Duodenal mucosa (tissue), 2 donors: Measurements from ENCODE around the gene INSM2.
A peak's percentile ranks its signal among the peaks of the same experiment; 100 is the strongest.

ENCODE experiments used
- H3K27ac ChIP-seq: one replicate; pipeline ENCODE4 v1.7.0; 2013; ENCODE audit warnings: low read depth, low read length
- H3K27me3 ChIP-seq, 2 donors: one replicate each; pipeline ENCODE4 v1.7.0; 2013; ENCODE audit warnings: low read length in 2 of 2, control low read depth in 1 of 2; ENCODE audit not compliant: insufficient read depth in 2 of 2, control insufficient read depth in 1 of 2
- H3K36me3 ChIP-seq, 2 donors: one replicate each; pipeline ENCODE4 v1.7.0; 2013; ENCODE audit warnings: low read length in 2 of 2, control low read depth in 1 of 2; ENCODE audit not compliant: insufficient read depth in 2 of 2, control insufficient read depth in 1 of 2
- H3K4me1 ChIP-seq, 2 donors: one replicate each; pipeline ENCODE4 v1.7.0; 2013; ENCODE audit warnings: low read length in 2 of 2, control low read depth in 1 of 2; ENCODE audit not compliant: insufficient read depth in 2 of 2, control insufficient read depth in 1 of 2
- H3K4me3 ChIP-seq, 2 donors: one replicate each; pipeline ENCODE4 v1.7.0; 2013; ENCODE audit warnings: low read length in 2 of 2, low read depth in 1 of 2
- H3K9ac ChIP-seq, 2 donors: one replicate each; pipeline ENCODE4 v1.7.0; 2013; ENCODE audit warnings: low read length in 2 of 2, low read depth in 1 of 2
- H3K9me3 ChIP-seq, 2 donors: one replicate each; pipeline ENCODE4 v1.7.0; 2013; ENCODE audit warnings: low read length in 2 of 2, control low read depth in 1 of 2; ENCODE audit not compliant: control insufficient read depth in 1 of 2

INSM2 gene

GRCh38 chr14:35533357-35534207, at the start of gene INSM2:
Gene INSM2, plus strand, starts transcription at chr14:35534164. Its CDS starts 89 bp downstream, at chr14:35534253.
- Histone ChIP-seq H3K4me3 (peak within 1 kb of the TSS; percentile 62 to 72), H3K36me3 (no peaks in the 10 kb centered on the region), H3K9me3 (no peaks in the 10 kb centered on the region), H3K4me1 (peaks cover 4 to 19% of the 10 kb centered on the region in 2 donors), H3K27ac (no peak within 1 kb of the TSS), H3K27me3 (peaks cover 32 to 46% of the 10 kb centered on the region in 2 donors), H3K9ac (no peak within 1 kb of the TSS)

GRCh38 chr14:35492569-35493014, 41.4 kb upstream of the INSM2 start:
- no peaks in the 10 kb centered on the region for H3K27me3 ChIP-seq
- H3K36me3 ChIP-seq = no peaks in the 10 kb centered on the region
- H3K9me3 ChIP-seq = no peaks in the 10 kb centered on the region
- no peaks in the 10 kb centered on the region for H3K4me1 ChIP-seq
- H3K9ac ChIP-seq = no peak overlapping the region
- H3K27ac ChIP-seq = no peak overlapping the region
- H3K4me3 ChIP-seq = no peak overlapping the region

- Histone ChIP-seq H3K4me3 (no peak overlapping the region), H3K27me3 (no peaks in the 10 kb centered on the region), H3K9ac (no peak overlapping the region), H3K36me3 (no peaks in the 10 kb centered on the region), H3K4me1 (no peaks in the 10 kb centered on the region), H3K27ac (no peak overlapping the region), H3K9me3 (no peaks in the 10 kb centered on the region)
These were observed 38.7 kb upstream of the INSM2 start for GRCh38 chr14:35495278-35495677.

- Histone ChIP-seq H3K27ac (no peak overlapping the region), H3K9ac (no peak overlapping the region), H3K4me1 (no peaks in the 10 kb centered on the region), H3K9me3 (no peaks in the 10 kb centered on the region), H3K4me3 (no peak overlapping the region), H3K27me3 (no peaks in the 10 kb centered on the region), H3K36me3 (no peaks in the 10 kb centered on the region)
These were observed 34.8 kb upstream of the INSM2 start for GRCh38 chr14:35499180-35499579.

- H3K4me3 ChIP-seq = no peak overlapping the region
These were observed 30.3 kb upstream of the INSM2 start for GRCh38 chr14:35503646-35504045.

GRCh38 chr14:35504260-35504659, 29.7 kb upstream of the INSM2 start:
- no peaks in the 10 kb centered on the region for H3K9me3 ChIP-seq
- no peak overlapping the region for H3K27ac ChIP-seq
- no peak overlapping the region for H3K4me3 ChIP-seq
- no peaks in the 10 kb centered on the region for H3K36me3 ChIP-seq
- no peaks in the 10 kb centered on the region for H3K4me1 ChIP-seq
- H3K9ac ChIP-seq = no peak overlapping the region
- H3K27me3 ChIP-seq = no peaks in the 10 kb centered on the region

More at GRCh38 chr14:35503646-35504045, 30.3 kb upstream of the INSM2 start:
- no peaks in the 10 kb centered on the region for H3K9me3 ChIP-seq
- H3K36me3 ChIP-seq = no peaks in the 10 kb centered on the region
- no peaks in the 10 kb centered on the region for H3K4me1 ChIP-seq
- no peak overlapping the region for H3K9ac ChIP-seq
- H3K27ac ChIP-seq = no peak overlapping the region
- no peaks in the 10 kb centered on the region for H3K27me3 ChIP-seq

- no peak overlapping the region for H3K27ac ChIP-seq
- H3K36me3 ChIP-seq = no peaks in the 10 kb centered on the region
- H3K9ac ChIP-seq = no peak overlapping the region
- H3K27me3 ChIP-seq = no peaks in the 10 kb centered on the region
- H3K4me1 ChIP-seq = no peaks in the 10 kb centered on the region
- H3K9me3 ChIP-seq = no peaks in the 10 kb centered on the region
- no peak overlapping the region for H3K4me3 ChIP-seq
These were observed 27.5 kb upstream of the INSM2 start for GRCh38 chr14:35506461-35506860.

GRCh38 chr14:35506927-35507326, 27.0 kb upstream of the INSM2 start:
- no peaks in the 10 kb centered on the region for H3K36me3 ChIP-seq
- no peaks in the 10 kb centered on the region for H3K27me3 ChIP-seq
- no peak overlapping the region for H3K4me3 ChIP-seq
- no peaks in the 10 kb centered on the region for H3K4me1 ChIP-seq
- no peak overlapping the region for H3K9ac ChIP-seq
- H3K9me3 ChIP-seq = no peaks in the 10 kb centered on the region
- H3K27ac ChIP-seq = no peak overlapping the region

- Histone ChIP-seq H3K27me3 (no peaks in the 10 kb centered on the region), H3K9me3 (no peaks in the 10 kb centered on the region), H3K9ac (no peak overlapping the region), H3K4me1 (no peaks in the 10 kb centered on the region), H3K36me3 (no peaks in the 10 kb centered on the region), H3K27ac (no peak overlapping the region), H3K4me3 (no peak overlapping the region)
These were observed 24.1 kb upstream of the INSM2 start for GRCh38 chr14:35509846-35510245.

GRCh38 chr14:35512765-35513164, 21.2 kb upstream of the INSM2 start:
- Histone ChIP-seq H3K27me3 (no peaks in the 10 kb centered on the region), H3K9ac (no peak overlapping the region), H3K4me3 (no peak overlapping the region)

More at GRCh38 chr14:35512765-35513164, 21.2 kb upstream of the INSM2 start:
- no peak overlapping the region for H3K27ac ChIP-seq
- no peaks in the 10 kb centered on the region for H3K9me3 ChIP-seq
- H3K4me1 ChIP-seq = no peaks in the 10 kb centered on the region
- no peaks in the 10 kb centered on the region for H3K36me3 ChIP-seq
